ENCODE measurements around the gene RHBDD3.

Gene RHBDD3

GRCh38 chr22:29272624-29273023 is 4.8 kb upstream of the RHBDD3 start:
- no peak overlapping the region for H3K27ac ChIP-seq
- no peak for TF ChIP-seq CTCF (conservative IDR thresholded peaks at IDR 0.05)

GRCh38 chr22:29270475-29271271 is 2.9 kb upstream of the RHBDD3 start:
- H3K27ac ChIP-seq: peak overlapping the region; percentile 99; the same call in 1 of the 2 replicates

GRCh38 chr22:29269731-29270474 is 2.1 kb upstream of the RHBDD3 start:
- no peak for TF ChIP-seq CTCF (conservative IDR thresholded peaks at IDR 0.05)
- H3K27ac ChIP-seq: peak overlapping the region; percentile 99; the same call in 1 of the 2 replicates

More at GRCh38 chr22:29270475-29271271, 2.9 kb upstream of the RHBDD3 start:
- TF ChIP-seq CTCF (conservative IDR thresholded peaks at IDR 0.05): no peak

- no peak for TF ChIP-seq CTCF (conservative IDR thresholded peaks at IDR 0.05)
- H3K27ac ChIP-seq: peak overlapping the region; percentile 99
Observed at GRCh38 chr22:29269230-29269604, 1.4 kb upstream of the RHBDD3 start.

GRCh38 chr22:29268511-29269229 is 889 bp upstream of the RHBDD3 start:
- H3K27ac ChIP-seq: peak overlapping the region; percentile 99
- TF ChIP-seq CTCF (conservative IDR thresholded peaks at IDR 0.05): no peak

GRCh38 chr22:29267462-29267857 is 321 bp downstream of the RHBDD3 start:
- no peak for TF ChIP-seq CTCF (conservative IDR thresholded peaks at IDR 0.05)
- peak overlapping the region; percentile 99 for H3K27ac ChIP-seq

Data from VCaP (cell line).